Fibroblast of lung (primary cell): ENCODE measurements around the gene SEC24D. TPM values are rescaled to one million over a fixed set of nuclear protein-coding genes. Genes with fewer than 3 reads are reported as not detected.

Source experiments
- DNase-seq, 2 donors: peaks; one replicate each; pipeline versions ENCODE4 v3.0.0 to v3.0.0-alpha.2; 2010; ENCODE audit warnings: low read depth in 2 of 2
- H2AFZ ChIP-seq: 2 replicates; pipeline ENCODE4 v1.5.1; 2012; ENCODE audit warnings: low read length, control low read depth, inconsistent platforms
- H3K27ac ChIP-seq: 2 replicates; pipeline ENCODE4 v1.5.1; 2011; ENCODE audit warnings: low read length, control low read depth; ENCODE audit not compliant: insufficient read depth
- H3K27me3 ChIP-seq: 2 replicates; pipeline ENCODE4 v1.5.1; 2011; ENCODE audit warnings: mild to moderate bottlenecking, low read length; ENCODE audit not compliant: control insufficient read depth, insufficient read depth
- H3K36me3 ChIP-seq: 2 replicates; pipeline ENCODE4 v1.5.1; 2011; ENCODE audit warnings: low read length; ENCODE audit not compliant: control insufficient read depth, insufficient read depth
- H3K4me1 ChIP-seq: 2 replicates; pipeline ENCODE4 v1.5.1; 2011; ENCODE audit warnings: low read length; ENCODE audit not compliant: control insufficient read depth, insufficient read depth; ENCODE audit errors: extremely low read depth
- H3K4me2 ChIP-seq: 2 replicates; pipeline ENCODE4 v1.5.1; 2011; ENCODE audit warnings: low read length, control low read depth; ENCODE audit not compliant: insufficient read depth; ENCODE audit errors: extremely low read depth
- H3K4me3 ChIP-seq, 4 experiments: fragments of 200-600 bp in 1 of 4; sonication (generic) in 1 of 4; replicated peaks in 1 of 4; 2 replicates each; pipeline ENCODE4 v1.5.1; 2011 to 2016; ENCODE audit warnings: low read length in 4 of 4, low read depth in 3 of 4, mild to moderate bottlenecking in 3 of 4, control low read depth in 2 of 4, inconsistent platforms in 1 of 4, mixed read lengths in 1 of 4; ENCODE audit not compliant: insufficient read depth in 1 of 4; ENCODE audit errors: control extremely low read depth in 1 of 4
- H3K79me2 ChIP-seq: 2 replicates; pipeline ENCODE4 v1.5.1; 2012; ENCODE audit warnings: mild to moderate bottlenecking, low read length, inconsistent platforms; ENCODE audit not compliant: control insufficient read depth, insufficient read depth
- H3K9ac ChIP-seq: 2 replicates; pipeline ENCODE4 v1.5.1; 2011; ENCODE audit warnings: mild to moderate bottlenecking, low read length, control low read depth; ENCODE audit not compliant: insufficient read depth
- H3K9me3 ChIP-seq: 2 replicates; pipeline ENCODE4 v1.5.1; 2012; ENCODE audit warnings: low read depth, low read length; ENCODE audit not compliant: control insufficient read depth, insufficient read depth
- H4K20me1 ChIP-seq: 2 replicates; pipeline ENCODE4 v1.5.1; 2011; ENCODE audit warnings: low read length; ENCODE audit not compliant: control insufficient read depth, insufficient read depth; ENCODE audit errors: extremely low read depth
- CTCF ChIP-seq, 2 donors: IDR thresholded peaks in 1 of 2; conservative IDR thresholded peaks in 1 of 2; 1 replicate in 1 of 2; 2 replicates in 1 of 2; pipeline ENCODE4 v1.5.1; 2011 to 2012; ENCODE audit warnings: low read length in 2 of 2, control low read depth in 1 of 2, inconsistent platforms in 1 of 2, low read depth in 1 of 2, mild to moderate bottlenecking in 1 of 2
- EZH2 ChIP-seq: IDR thresholded peaks from 2 replicates; pipeline ENCODE4 v1.5.1; 2012; ENCODE audit warnings: low read length, control low read depth, mild to moderate bottlenecking; ENCODE audit errors: missing control alignments
- polyA plus RNA-seq, 2 donors: library from polyadenylated mRNA; depleted of rRNA in 1 of 2; stranded (reverse) in 1 of 2; unstranded in 1 of 2; fragments of >200 nt; gene quantifications; 2 replicates each; pipeline ENCODE4 v1.2.1, GENCODE V29; 2011 to 2012; ENCODE audit warnings: missing spikeins in 1 of 2
- total RNA-seq: library from RNA; depleted of rRNA; stranded (reverse); fragments of >200 nt; gene quantifications from 2 replicates; pipeline ENCODE4 v1.2.1, GENCODE V29; 2014

The SEC24D gene
- total and polyA plus RNA-seq, 2 donors (not counting 1 experiment from before 2014, with no cell fraction given): 64.6 to 105 TPM

GRCh38 chr4:118730683-118731082 lies 105.2 kb downstream of the SEC24D start:
- TF ChIP-seq CTCF (conservative IDR thresholded peaks at IDR 0.05 in 1 of 2, IDR thresholded peaks at IDR 0.05 in 1 of 2; ENCODE audit: low read depth in 1 of 2, low read length in 2 of 2) (no peak), EZH2 (no peak)
- H3K9ac ChIP-seq: no peak overlapping the region
- no peaks in the 10 kb centered on the region for H3K27me3 ChIP-seq
- no peak overlapping the region for H3K27ac ChIP-seq
- no peak for DNase-seq
- no peaks in the 10 kb centered on the region for H3K9me3 ChIP-seq
- H3K4me1 ChIP-seq: peaks cover 9% of the 10 kb centered on the region
- no peak overlapping the region for H3K4me3 ChIP-seq
- H3K79me2 ChIP-seq: no peaks in the 10 kb centered on the region
- H4K20me1 ChIP-seq: no peaks in the 10 kb centered on the region
- H2AFZ ChIP-seq: no peak overlapping the region
- no peak overlapping the region for H3K4me2 ChIP-seq
- H3K36me3 ChIP-seq: peaks cover 23% of the 10 kb centered on the region

GRCh38 chr4:118729287-118730286 lies 106.3 kb downstream of the SEC24D start:
- H3K79me2 ChIP-seq: no peaks in the 10 kb centered on the region

More at GRCh38 chr4:118729287-118730286, 106.3 kb downstream of the SEC24D start:
- Histone ChIP-seq H3K27me3 (no peaks in the 10 kb centered on the region), H3K4me2 (peak overlapping the region; percentile 17), H3K9me3 (no peaks in the 10 kb centered on the region), H3K9ac (no peak overlapping the region), H4K20me1 (no peaks in the 10 kb centered on the region), H3K4me3 (no peak overlapping the region), H2AFZ (no peak overlapping the region), H3K4me1 (peaks cover 9% of the 10 kb centered on the region), H3K27ac (peak overlapping the region; percentile 49), H3K36me3 (peaks cover 24% of the 10 kb centered on the region)
- DNase-seq: peak; percentile 78 to 82
- TF ChIP-seq CTCF (conservative IDR thresholded peaks at IDR 0.05 in 1 of 2, IDR thresholded peaks at IDR 0.05 in 1 of 2; ENCODE audit: low read depth in 1 of 2, low read length in 2 of 2): no peak
- no peak for TF ChIP-seq EZH2
